Measurements from ENCODE around the gene MX2.
A peak's percentile ranks its signal among the peaks of the same experiment; 100 is the strongest.

MX2 gene

GRCh38 chr21:41432562-41433460 lies 71.0 kb downstream of the MX2 start:
- in situ Hi-C loops (cut with HindIII; ENCODE audit: low pct_unique_long_range_greater_than_20kb, low sequenced_read_pairs), result no loop called here
- DNase-seq (ENCODE audit: low read depth in 1 of 2, low spot score in 1 of 2), result no peak
- no peak for TF ChIP-seq JUND (IDR thresholded peaks at IDR 0.05; ENCODE audit: low read depth)

GRCh38 chr21:41433566-41433965 lies 71.7 kb downstream of the MX2 start:
- in situ Hi-C loops (cut with HindIII; ENCODE audit: low pct_unique_long_range_greater_than_20kb, low sequenced_read_pairs), result no loop called here
- DNase-seq (ENCODE audit: low read depth in 1 of 2, low spot score in 1 of 2), result peak in 1 of 2 experiments; percentile 51
- TF ChIP-seq JUND (IDR thresholded peaks at IDR 0.05; ENCODE audit: low read depth), result no peak

- TF ChIP-seq JUND (IDR thresholded peaks at IDR 0.05; ENCODE audit: low read depth), result no peak
- no peak for DNase-seq (ENCODE audit: low read depth in 1 of 2, low spot score in 1 of 2)
- in situ Hi-C loops (cut with HindIII; ENCODE audit: low pct_unique_long_range_greater_than_20kb, low sequenced_read_pairs), result no loop called here
These were observed 73.9 kb downstream of the MX2 start for GRCh38 chr21:41435706-41436105.

- no peak for DNase-seq (ENCODE audit: low read depth in 1 of 2, low spot score in 1 of 2)
These were observed 75.9 kb downstream of the MX2 start for GRCh38 chr21:41437729-41438128.

GRCh38 chr21:41438425-41439113 lies 76.7 kb downstream of the MX2 start:
- in situ Hi-C loops (cut with HindIII; ENCODE audit: low pct_unique_long_range_greater_than_20kb, low sequenced_read_pairs), result no loop called here
- no peak for DNase-seq (ENCODE audit: low read depth in 1 of 2, low spot score in 1 of 2)
- no peak for TF ChIP-seq JUND (IDR thresholded peaks at IDR 0.05; ENCODE audit: low read depth)

More at GRCh38 chr21:41437729-41438128, 75.9 kb downstream of the MX2 start:
- no peak for TF ChIP-seq JUND (IDR thresholded peaks at IDR 0.05; ENCODE audit: low read depth)
- in situ Hi-C loops (cut with HindIII; ENCODE audit: low pct_unique_long_range_greater_than_20kb, low sequenced_read_pairs), result no loop called here

- DNase-seq (ENCODE audit: low read depth in 1 of 2, low spot score in 1 of 2), result no peak
- TF ChIP-seq JUND (IDR thresholded peaks at IDR 0.05; ENCODE audit: low read depth), result no peak
- in situ Hi-C loops (cut with HindIII; ENCODE audit: low pct_unique_long_range_greater_than_20kb, low sequenced_read_pairs), result no loop called here
These were observed 77.4 kb downstream of the MX2 start for GRCh38 chr21:41439248-41439647.

- in situ Hi-C loops (cut with HindIII; ENCODE audit: low pct_unique_long_range_greater_than_20kb, low sequenced_read_pairs), result no loop called here
- DNase-seq (ENCODE audit: low read depth in 1 of 2, low spot score in 1 of 2), result no peak
- no peak for TF ChIP-seq JUND (IDR thresholded peaks at IDR 0.05; ENCODE audit: low read depth)
These were observed 79.7 kb downstream of the MX2 start for GRCh38 chr21:41441546-41441945.

GRCh38 chr21:41442481-41443186 lies 80.8 kb downstream of the MX2 start:
- DNase-seq (ENCODE audit: low read depth in 1 of 2, low spot score in 1 of 2), result no peak
- in situ Hi-C loops (cut with HindIII; ENCODE audit: low pct_unique_long_range_greater_than_20kb, low sequenced_read_pairs), result no loop called here
- no peak for TF ChIP-seq JUND (IDR thresholded peaks at IDR 0.05; ENCODE audit: low read depth)

- TF ChIP-seq JUND (IDR thresholded peaks at IDR 0.05; ENCODE audit: low read depth), result no peak
- in situ Hi-C loops (cut with HindIII; ENCODE audit: low pct_unique_long_range_greater_than_20kb, low sequenced_read_pairs), result no loop called here
- DNase-seq (ENCODE audit: low read depth in 1 of 2, low spot score in 1 of 2), result no peak
These were observed 81.7 kb downstream of the MX2 start for GRCh38 chr21:41443562-41443961.

GRCh38 chr21:41444703-41445464 lies 83.1 kb downstream of the MX2 start:
- in situ Hi-C loops (cut with HindIII; ENCODE audit: low pct_unique_long_range_greater_than_20kb, low sequenced_read_pairs), result no loop called here
- TF ChIP-seq JUND (IDR thresholded peaks at IDR 0.05; ENCODE audit: low read depth), result no peak
- no peak for DNase-seq (ENCODE audit: low read depth in 1 of 2, low spot score in 1 of 2)

GRCh38 chr21:41445465-41445862 lies 83.6 kb downstream of the MX2 start:
- in situ Hi-C loops (cut with HindIII; ENCODE audit: low pct_unique_long_range_greater_than_20kb, low sequenced_read_pairs), result no loop called here
- TF ChIP-seq JUND (IDR thresholded peaks at IDR 0.05; ENCODE audit: low read depth), result no peak
- no peak for DNase-seq (ENCODE audit: low read depth in 1 of 2, low spot score in 1 of 2)

GRCh38 chr21:41446586-41446985 lies 84.8 kb downstream of the MX2 start:
- DNase-seq (ENCODE audit: low read depth in 1 of 2, low spot score in 1 of 2), result no peak
- TF ChIP-seq JUND (IDR thresholded peaks at IDR 0.05; ENCODE audit: low read depth), result no peak
- in situ Hi-C loops (cut with HindIII; ENCODE audit: low pct_unique_long_range_greater_than_20kb, low sequenced_read_pairs), result no loop called here
